HG02840 (cell line): Measurements from ENCODE around the gene TM2D1.

Experiments
- ATAC-seq: cut with Tn5 transposase; IDR thresholded peaks from one replicate; pipeline ENCODE4 v1.9.1; 2021; ENCODE audit warnings: mild to moderate bottlenecking, moderate library complexity, moderate number of reproducible peaks; ENCODE audit not compliant: unreplicated experiment, low FRiP score

Gene TM2D1

DNA sequence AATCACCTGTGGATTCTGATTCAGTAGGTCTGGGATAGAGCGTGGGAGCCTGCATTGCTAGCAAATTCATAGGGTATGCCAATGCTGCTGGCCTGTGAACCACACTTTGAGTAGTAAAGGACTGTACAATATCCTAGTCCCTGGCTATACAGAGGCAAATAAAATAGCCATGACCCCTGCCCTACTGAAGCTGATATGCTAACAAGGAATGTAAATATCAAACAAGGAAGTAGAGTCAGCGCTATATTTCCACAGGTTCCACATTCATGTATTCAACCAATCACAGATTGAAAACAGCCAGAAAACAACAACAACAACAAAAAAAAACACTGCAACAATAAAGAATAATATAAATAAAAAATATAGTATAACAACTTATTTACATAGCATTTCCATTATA lies 77.8 kb downstream of the TM2D1 start:
- ATAC-seq, result no peak

DNA sequence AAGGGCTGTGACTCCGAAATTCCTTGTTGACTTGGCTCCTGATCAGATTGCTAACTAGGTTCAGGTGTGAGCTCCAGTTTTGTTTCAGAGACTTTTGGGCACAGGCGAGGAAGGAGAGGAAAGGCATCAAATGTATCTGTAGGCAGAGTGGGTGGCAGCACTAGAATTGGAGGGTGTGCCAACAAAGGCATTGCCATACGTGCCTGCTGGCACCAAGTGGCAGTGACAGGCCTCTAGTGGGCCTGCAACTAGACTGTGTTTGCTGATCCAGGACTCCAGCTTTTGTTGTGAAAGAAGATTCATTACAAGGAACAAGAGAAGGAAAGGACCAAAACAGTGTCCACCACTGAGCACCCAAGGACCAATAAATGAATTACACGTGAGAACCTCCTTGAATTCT lies 79.5 kb downstream of the TM2D1 start:
- ATAC-seq, result no peak

DNA sequence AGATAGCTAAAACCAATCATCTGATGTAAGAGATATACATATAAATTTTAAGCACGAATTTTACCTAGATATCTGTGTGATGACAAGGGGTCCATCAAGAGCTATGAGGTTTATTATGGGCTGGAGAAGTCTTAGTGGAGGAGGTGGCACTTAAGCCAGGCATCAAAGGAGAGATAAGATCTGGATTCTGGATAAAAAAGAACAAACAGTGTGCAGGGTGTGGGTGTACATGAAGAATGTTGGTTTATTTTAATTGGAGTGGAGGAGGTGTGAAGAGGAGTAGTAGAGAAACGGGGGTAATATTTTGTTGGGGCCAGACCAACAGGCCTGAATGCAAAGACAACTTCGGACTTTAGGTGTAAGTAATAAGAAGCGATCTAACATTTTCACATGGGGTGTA lies 80.6 kb downstream of the TM2D1 start:
- ATAC-seq, result no peak

GRCh38 chr1:61642475-61643232 lies 82.3 kb downstream of the TM2D1 start:
- no peak for ATAC-seq

DNA sequence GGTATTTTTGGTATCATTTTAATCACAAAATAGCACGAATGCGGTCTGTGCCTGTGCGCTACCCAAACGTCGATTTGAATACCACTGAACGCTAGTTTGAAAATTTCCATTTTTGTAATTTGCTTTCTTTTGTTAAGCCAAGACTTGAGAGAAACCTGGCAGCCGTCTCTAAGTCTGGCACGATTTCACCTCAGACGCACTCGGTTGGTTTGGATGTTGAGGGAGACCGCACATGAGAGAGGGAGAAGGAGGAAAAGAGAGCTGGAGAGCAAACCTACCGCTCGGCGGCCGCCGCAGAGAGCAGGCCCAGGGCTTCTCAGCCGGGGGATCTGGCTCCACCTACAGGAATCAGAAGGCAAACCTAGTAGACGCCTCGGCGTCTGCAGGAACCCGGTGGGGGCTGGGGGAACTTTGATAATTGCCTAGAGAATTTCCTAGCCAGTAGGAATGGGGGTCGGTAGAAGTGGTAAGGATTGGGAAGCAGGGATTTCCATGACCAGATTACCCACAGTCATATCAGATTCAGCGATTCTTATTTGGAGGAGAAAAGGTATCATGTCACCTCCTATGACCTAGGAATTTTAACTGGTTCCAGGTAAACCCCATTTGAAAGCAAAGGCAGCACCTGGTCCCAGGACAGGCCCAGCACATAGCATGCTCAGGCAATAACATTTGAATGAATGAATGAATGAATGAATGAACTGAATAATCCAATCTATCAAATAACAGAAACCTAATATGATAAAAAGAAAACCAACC lies 83.2 kb downstream of the TM2D1 start:
- peak; percentile 91 for ATAC-seq

GRCh38 chr1:61640531-61641530 lies 84.1 kb downstream of the TM2D1 start:
- no peak for ATAC-seq

GRCh38 chr1:61639608-61640336 lies 85.2 kb downstream of the TM2D1 start:
- no peak for ATAC-seq

DNA sequence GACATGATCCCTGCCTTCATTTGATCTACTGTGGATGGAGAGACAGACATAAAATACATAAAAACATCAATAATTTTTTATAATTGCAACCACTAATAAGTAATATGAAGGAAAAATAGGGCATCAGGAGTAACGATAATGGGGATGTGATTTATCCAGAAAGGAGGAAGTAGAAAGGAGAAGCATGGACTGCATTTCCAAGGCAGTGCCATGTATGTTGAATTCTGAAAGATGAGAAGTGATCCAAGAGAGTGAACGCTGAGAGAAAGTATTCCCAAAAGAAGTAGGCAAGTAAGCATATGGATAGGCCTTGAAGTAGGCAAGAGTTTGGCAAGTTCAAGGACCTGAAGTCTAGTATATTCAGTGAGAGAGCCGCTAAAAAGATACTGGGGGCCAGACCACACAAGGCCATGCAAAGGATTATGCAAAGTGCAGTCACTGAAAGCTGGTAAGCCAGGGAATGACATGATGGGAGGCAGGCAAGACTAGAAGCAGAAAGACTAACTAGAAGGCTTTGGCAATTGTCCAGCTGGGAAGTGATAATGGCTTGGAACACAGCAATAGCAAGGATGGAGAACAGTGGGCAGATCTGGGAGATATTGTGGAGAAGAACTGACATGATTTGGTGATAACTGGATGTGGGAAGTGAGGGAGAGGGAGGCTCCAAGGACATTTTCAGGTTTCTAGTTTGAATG lies 85.9 kb downstream of the TM2D1 start:
- no peak for ATAC-seq

- no peak for ATAC-seq
These were observed 86.6 kb downstream of the TM2D1 start for GRCh38 chr1:61638296-61638695.

GRCh38 chr1:61637470-61637869 lies 87.5 kb downstream of the TM2D1 start:
- ATAC-seq, result no peak

GRCh38 chr1:61636814-61637213 lies 88.1 kb downstream of the TM2D1 start:
- no peak for ATAC-seq

DNA sequence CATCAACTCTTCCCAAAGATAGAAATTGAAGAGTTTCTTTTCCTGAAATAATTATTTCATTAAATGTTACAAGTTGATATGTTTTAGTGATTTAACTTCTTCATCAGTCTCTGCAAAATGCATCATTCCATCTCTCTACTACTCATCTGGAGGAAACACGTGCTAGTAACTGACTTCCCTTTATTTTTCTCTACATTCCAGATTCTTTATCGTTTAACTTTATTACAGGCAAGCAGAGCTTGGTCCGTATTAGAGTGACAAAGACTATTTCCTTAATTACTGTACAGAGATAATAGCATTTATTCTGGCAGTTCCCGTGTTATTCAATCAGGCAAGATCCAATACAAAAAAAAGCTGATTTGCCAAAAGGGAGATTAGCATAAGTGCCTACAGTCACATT lies 88.6 kb downstream of the TM2D1 start:
- no peak for ATAC-seq

- no peak for ATAC-seq
These were observed 89.4 kb downstream of the TM2D1 start for GRCh38 chr1:61635557-61635956.

- ATAC-seq, result no peak
These were observed 93.5 kb downstream of the TM2D1 start for GRCh38 chr1:61631436-61631835.
